ENCODE results near the gene SLC10A7. TPM values are rescaled to one million over a fixed set of nuclear protein-coding genes. Genes with fewer than 3 reads are reported as not detected.

SLC10A7 gene
- total and polyA plus RNA-seq, 3 donors from 2014 or later: 6.4 to 12.4 (median 11.6) TPM

GRCh38 chr4:146275370-146275769, 246.4 kb downstream of the SLC10A7 start:
- DNase-seq: no peak
- Histone ChIP-seq H3K4me1 (no peaks in the 10 kb centered on the region), H3K27me3 (no peaks in the 10 kb centered on the region), H3K9me3 (no peaks in the 10 kb centered on the region), H3K27ac (no peak overlapping the region), H3K36me3 (ENCODE audit: low read depth, missing control alignments) (no peaks in the 10 kb centered on the region), H3K4me3 (no peak overlapping the region)
- intact Hi-C loops (cut with DNase I; ENCODE audit: low total_unique reads): no loop called here
- TF ChIP-seq POLR2A (IDR thresholded peaks at IDR 0.05): no peak
- TF ChIP-seq CTCF (IDR thresholded peaks at IDR 0.05): no peak

GRCh38 chr4:146274774-146275173, 247.0 kb downstream of the SLC10A7 start:
- intact Hi-C loops (cut with DNase I; ENCODE audit: low total_unique reads): no loop called here

GRCh38 chr4:146273204-146273901, 248.4 kb downstream of the SLC10A7 start:
- Histone ChIP-seq H3K4me1 (no peaks in the 10 kb centered on the region), H3K27ac (no peak overlapping the region), H3K4me3 (no peak overlapping the region), H3K27me3 (no peaks in the 10 kb centered on the region), H3K9me3 (no peaks in the 10 kb centered on the region), H3K36me3 (ENCODE audit: low read depth, missing control alignments) (no peaks in the 10 kb centered on the region)
- 98% methylated on average over 5 of the region's 5 CpGs for WGBS, 2 donors
- DNase-seq: no peak
- intact Hi-C loops (cut with DNase I; ENCODE audit: low total_unique reads): no loop called here
- TF ChIP-seq POLR2A (IDR thresholded peaks at IDR 0.05) (no peak), CTCF (IDR thresholded peaks at IDR 0.05) (no peak)

More at GRCh38 chr4:146274774-146275173, 247.0 kb downstream of the SLC10A7 start:
- H3K27ac ChIP-seq: no peak overlapping the region
- no peaks in the 10 kb centered on the region for H3K27me3 ChIP-seq
- DNase-seq: no peak
- H3K4me3 ChIP-seq: no peak overlapping the region
- WGBS, 2 donors: 97% methylated on average over 1 of the region's 1 CpG
- H3K4me1 ChIP-seq: no peaks in the 10 kb centered on the region
- TF ChIP-seq POLR2A (IDR thresholded peaks at IDR 0.05): no peak
- no peak for TF ChIP-seq CTCF (IDR thresholded peaks at IDR 0.05)
- H3K9me3 ChIP-seq: no peaks in the 10 kb centered on the region
- no peaks in the 10 kb centered on the region for H3K36me3 ChIP-seq (ENCODE audit: low read depth, missing control alignments)

DNA sequence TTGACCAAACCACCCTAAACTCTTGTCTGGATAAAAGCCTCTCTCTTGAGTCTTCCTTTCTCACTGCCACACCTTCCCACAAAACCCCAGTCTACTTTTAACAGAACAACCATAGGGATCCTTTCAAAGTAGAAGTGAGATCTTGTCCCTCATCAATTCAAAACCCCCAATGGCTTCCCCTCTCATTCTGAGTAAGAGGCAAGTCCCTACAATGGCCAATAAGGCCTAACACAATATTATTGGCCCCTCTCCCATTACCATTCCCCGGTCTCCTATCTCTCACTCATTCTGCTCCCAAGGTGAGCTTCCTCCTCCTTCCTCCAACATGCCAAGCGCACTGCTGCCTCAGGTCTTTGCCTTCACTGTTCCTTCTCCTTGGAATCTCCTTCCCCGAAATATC, 250.3 kb downstream of the SLC10A7 start:
- DNase-seq: no peak
- intact Hi-C loops (cut with DNase I; ENCODE audit: low total_unique reads): no loop called here
- H3K4me1 ChIP-seq: no peaks in the 10 kb centered on the region
- TF ChIP-seq CTCF (IDR thresholded peaks at IDR 0.05) (no peak), POLR2A (IDR thresholded peaks at IDR 0.05) (no peak)
- H3K27me3 ChIP-seq: no peaks in the 10 kb centered on the region
- no peaks in the 10 kb centered on the region for H3K9me3 ChIP-seq
- H3K4me3 ChIP-seq: no peak overlapping the region
- H3K36me3 ChIP-seq (ENCODE audit: low read depth, missing control alignments): no peaks in the 10 kb centered on the region
- 97% methylated on average over 3 of the region's 3 CpGs for WGBS, 2 donors
- no peak overlapping the region for H3K27ac ChIP-seq

- no peaks in the 10 kb centered on the region for H3K36me3 ChIP-seq (ENCODE audit: low read depth, missing control alignments)
- H3K27me3 ChIP-seq: no peaks in the 10 kb centered on the region
- no peaks in the 10 kb centered on the region for H3K9me3 ChIP-seq
- no peak for DNase-seq
- TF ChIP-seq POLR2A (IDR thresholded peaks at IDR 0.05) (no peak), CTCF (IDR thresholded peaks at IDR 0.05) (no peak)
- H3K4me3 ChIP-seq: no peak overlapping the region
- 66 to 68% methylated on average over 2 of the region's 2 CpGs for WGBS, 2 donors
- no peak overlapping the region for H3K27ac ChIP-seq
- intact Hi-C loops (cut with DNase I; ENCODE audit: low total_unique reads): no loop called here
- no peaks in the 10 kb centered on the region for H3K4me1 ChIP-seq
Measured at GRCh38 chr4:146269228-146269653, 252.5 kb downstream of the SLC10A7 start.
